CD4-positive, alpha-beta T cell treated with Interleukin-6 at 100 ng/mL for 8 hours (primary cell): ENCODE measurements around the gene GPR183.
A peak's percentile ranks its signal among the peaks of the same experiment; 100 is the strongest.

Experiments
- DNase-seq: peaks from one replicate; pipeline ENCODE4 v3.0.0-alpha.2; 2020; ENCODE audit warnings: mixed read lengths, low spot score

Gene GPR183, protein sequence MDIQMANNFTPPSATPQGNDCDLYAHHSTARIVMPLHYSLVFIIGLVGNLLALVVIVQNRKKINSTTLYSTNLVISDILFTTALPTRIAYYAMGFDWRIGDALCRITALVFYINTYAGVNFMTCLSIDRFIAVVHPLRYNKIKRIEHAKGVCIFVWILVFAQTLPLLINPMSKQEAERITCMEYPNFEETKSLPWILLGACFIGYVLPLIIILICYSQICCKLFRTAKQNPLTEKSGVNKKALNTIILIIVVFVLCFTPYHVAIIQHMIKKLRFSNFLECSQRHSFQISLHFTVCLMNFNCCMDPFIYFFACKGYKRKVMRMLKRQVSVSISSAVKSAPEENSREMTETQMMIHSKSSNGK

DNA sequence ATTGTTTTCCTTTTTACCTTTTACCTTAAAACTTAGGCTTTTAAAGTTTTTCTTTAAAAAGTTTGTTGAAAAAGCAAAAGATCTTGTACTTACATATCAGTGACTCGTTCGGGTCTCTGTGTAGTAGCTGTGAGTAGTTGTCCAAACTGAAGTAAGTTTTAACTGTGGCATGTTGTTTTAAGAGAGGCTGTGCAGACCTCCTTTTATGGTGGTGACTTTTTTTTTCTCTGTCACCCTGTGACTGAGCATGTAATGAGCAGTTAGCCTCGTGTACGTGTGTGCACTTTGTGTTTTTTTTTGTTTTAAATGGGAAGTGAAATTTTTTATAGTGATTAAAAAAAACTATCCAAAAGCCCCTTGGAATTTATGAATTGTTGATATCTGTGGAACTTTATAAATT, at the start of gene GPR183:
Gene GPR183 (minus strand): TSS at position 153 of the 400 bp plus-strand sequence. CDS start 11,254 bp downstream, outside the sequence.
- peak; percentile 78 for DNase-seq

DNA sequence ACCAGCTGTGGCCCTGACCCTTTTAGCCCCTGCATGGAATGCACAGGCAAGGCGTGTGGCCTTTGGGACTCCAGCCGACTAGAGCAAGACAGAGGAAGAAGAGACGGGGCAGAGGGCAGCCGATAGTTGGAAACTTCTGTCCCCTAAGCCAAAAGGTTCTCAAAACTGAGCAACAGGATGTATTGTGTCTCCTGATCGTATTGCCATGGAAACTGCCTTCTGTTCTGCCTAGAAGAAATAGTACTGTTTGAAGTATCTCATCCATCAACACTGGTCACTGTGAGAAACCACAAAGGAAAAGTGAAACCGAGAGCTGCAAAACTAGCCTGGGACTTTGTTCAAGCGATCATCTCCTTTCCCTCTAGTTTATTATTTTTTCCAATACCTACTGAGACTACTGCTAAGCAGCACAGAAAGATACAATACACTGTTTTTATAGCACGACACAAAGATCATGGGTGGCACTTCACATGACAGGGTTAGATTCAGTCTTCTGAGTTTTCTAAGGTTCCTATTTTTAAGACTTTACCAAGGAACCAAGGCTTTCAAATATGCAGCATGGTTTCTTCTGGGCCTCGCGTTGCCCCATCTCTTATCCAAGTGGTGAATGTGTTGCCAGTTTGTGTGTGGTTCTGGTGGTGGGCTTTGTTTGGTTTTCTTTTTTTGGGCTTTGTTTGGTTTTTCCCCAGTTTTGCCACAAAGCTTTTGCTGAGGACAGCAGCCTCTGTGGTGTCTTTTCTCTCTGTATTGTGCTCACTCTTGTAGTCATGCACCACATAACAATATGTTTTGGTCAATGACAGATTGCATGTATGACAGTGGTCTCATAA, 49.3 kb upstream of the GPR183 start:
- DNase-seq: peak; percentile 85

DNA sequence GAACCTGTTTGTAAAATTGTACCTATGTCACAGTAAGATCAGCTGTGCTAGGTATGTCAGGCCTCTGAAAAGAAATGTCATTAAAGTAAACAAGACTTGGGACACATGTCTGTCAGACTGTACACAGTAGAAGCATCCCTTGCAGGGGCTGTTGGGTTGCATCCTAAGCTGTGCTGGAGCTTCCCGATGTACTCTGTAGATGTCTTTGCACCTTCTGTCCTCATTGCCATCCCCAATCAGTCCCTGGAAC, 48.7 kb upstream of the GPR183 start:
- no peak for DNase-seq

DNA sequence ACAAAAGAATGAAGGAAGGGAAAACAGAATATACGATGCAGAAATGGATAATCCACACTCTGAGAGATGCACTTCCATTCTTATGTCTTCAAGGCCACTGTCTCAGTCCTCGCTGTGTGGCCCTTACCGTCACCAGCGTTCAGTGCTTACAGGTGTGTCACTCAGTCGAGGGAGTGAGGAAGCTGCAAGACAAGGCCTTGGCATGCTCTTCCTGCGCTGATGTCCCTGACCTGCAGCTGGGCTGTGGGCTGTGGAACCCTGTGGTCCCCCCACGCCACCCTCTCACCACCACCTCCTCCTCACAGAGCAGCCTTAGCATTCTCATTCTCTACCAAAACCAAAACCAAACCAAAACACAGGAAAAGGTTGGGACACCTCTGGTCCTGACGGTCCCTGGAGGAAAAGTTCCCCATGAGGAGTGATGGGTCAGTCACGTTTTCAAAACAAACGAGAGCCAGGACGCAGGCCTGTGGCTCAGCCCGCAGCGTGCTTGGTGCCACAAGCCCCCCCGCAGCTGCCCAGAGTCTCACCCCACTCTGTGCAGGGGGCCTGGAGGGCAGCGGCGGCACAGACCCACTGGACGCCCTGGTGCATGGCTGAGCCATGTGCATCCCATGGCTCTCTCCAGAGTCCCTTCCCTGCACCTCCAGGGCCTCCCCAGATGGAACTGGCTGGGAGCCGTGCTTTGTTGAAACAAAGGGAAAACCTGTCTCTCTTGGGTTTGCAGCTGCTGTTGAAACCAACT, 48.2 kb upstream of the GPR183 start:
- no peak for DNase-seq

DNA sequence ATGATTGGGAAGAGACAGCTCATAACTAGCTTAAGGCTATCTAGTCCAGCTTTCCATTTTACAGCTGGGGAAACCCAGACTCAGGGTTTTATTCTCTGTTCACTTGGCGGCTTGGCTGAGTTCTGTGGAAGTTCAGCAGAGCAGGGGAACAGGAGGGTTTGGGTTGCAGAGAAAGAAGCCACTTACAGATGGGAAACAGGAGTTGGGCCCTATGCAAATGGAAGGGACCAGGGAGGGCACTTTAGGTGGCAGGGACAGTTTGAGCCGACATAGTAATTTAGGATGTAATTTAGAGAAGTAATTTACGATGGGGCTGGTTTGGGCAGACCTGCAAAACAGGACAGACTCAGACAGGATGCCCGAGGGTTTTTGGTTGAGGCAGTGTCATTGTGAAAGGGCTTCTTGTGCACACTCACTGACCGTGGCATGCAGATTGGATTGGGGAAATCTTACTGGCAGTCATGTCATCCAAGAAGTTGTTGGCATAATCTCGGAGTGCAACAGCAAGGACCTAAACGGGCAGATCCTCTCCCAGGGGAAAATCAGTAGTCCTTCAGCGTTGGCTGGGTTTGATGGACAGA, 47.3 kb upstream of the GPR183 start:
- no peak for DNase-seq

DNA sequence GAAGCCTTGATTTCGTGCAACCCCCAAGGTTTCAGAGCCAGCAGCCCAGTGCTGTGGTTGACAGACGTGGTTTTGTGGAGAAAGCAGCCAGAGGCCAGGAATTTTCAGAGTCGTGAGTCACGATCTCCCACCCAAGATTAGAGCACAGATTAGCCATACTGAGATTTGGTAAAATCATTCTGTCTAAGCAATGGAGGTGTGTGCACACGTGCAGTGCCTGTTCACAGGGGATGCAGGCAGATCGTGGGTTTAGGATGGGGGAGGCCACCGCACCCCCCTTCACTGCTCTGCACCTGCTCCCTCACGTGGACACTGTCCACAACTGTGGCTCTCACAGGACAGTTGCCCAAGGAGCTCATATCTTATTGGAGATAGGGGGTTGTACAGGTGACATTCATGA, 46.6 kb upstream of the GPR183 start:
- no peak for DNase-seq

DNA sequence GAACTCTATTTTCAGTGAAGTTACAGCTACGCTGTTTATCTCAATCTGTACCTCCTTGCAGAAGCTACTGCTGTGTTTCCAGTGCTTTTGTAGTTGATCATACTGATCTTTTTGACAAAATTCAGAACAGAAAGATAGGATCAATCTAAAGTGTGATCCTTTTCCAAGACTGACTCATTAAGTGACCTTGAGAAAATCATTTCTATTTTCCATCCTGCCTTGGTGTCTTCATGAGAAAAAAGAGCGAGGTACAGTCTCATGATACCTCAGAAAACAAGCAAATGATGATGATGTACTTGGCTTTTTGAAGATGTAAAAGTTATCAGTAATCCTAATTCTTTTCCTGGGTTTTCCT, 46.0 kb upstream of the GPR183 start:
- no peak for DNase-seq

DNA sequence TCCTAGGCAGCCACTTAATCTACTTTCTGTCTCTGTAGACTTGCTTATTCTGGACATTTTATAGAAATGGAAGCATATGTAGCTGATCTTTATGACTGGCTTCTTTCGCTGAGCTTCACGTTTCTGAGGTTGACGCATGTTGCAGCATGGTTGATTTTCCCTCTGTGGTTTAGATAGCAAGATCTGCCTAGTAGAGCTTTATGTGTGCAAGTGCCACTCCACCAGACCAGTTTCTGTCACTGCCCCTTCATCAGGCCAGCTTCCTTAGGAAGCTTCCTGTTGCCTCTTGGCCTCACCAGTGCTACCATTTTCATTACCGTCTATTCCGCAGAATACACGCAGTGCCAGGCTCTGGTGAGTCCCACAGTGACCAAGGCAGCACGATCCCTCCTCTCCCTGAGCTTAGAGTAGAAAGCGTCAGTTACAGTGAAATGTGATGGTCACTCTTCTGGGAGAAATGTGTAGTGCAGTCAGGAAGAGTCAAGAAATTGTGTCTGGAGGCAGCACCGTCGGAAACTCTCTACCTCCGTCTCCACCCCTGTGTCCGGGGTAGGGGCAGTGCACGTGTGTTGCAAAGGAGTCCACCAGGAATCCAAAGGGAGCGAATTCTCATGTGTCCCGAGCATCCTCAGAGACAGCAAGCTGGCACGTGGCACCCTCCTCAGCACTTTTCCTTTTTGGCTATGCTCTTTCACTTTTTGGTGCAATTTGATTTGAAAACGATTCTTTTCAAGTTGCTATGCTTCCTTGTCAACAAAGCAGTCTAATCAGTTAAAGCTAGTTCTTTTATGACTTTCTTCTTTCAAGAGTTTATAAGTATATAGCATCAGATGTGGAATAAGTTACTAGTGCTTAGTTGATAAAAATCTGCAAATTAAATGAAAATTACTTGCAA, 45.4 kb upstream of the GPR183 start:
- no peak for DNase-seq

DNA sequence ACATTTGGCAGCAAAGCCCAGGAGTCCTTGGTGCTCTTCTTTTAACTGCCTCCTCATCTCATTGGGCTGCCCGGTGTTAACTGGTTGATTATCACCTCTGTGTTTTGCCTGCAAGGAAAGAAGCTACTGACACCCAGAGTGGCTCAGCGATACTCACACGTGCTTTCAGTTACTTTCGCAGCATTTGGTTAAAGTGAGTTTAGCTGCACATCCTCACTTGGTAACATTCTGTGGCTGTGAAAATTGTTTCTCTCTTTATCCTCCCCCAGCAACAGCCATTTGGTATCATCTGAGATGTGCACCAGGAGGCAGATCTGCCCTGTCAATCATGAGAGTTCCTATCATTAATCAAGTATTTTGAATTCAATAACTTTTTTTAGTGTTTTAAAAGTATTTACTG, 44.6 kb upstream of the GPR183 start:
- peak; percentile 69 for DNase-seq

DNA sequence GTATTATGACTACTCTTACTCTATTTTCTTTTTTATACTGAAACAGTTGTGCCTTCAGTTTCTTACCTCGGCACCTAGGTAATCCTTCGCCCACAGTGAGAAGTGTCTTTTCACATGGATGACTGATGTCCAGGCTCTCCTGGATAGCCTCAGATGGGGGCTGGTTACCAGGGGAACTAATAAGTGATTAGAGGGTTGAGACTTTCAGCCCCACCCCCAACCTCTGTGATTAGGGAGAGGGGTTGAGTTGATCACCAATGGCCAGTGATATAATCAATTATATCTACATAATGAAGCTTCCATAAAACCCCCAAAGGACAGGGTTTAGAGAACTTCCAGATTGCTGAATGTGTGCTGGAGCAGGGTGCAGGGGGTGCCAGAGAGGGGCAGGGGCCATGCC, 43.0 kb upstream of the GPR183 start:
- DNase-seq: no peak

DNA sequence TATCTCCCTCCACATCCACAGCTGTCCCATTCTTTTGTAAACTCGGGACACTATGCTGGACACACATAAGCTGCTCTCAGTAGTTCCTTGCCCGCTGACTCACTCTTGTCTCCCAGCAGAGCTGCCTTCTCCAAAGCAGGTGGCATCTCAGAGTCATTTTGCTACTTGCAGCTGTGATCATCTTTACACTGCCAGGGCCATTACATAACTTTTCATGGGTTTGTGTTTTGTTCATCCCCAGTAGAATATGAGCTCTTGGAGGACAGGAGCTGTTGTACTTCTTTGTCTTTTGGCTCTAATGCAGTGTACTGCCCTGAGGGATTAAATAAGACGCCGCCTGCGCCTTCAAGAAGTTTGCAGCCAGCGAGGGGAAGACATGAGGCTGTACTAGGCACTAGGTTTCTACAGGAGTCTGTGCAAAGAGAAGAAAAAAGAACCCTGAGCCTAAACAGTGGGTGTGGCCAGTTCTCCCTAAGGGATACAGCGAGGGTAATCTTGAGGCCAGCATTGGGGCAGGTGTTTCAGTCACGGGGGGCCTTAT, 40.8 kb upstream of the GPR183 start:
- no peak for DNase-seq

DNA sequence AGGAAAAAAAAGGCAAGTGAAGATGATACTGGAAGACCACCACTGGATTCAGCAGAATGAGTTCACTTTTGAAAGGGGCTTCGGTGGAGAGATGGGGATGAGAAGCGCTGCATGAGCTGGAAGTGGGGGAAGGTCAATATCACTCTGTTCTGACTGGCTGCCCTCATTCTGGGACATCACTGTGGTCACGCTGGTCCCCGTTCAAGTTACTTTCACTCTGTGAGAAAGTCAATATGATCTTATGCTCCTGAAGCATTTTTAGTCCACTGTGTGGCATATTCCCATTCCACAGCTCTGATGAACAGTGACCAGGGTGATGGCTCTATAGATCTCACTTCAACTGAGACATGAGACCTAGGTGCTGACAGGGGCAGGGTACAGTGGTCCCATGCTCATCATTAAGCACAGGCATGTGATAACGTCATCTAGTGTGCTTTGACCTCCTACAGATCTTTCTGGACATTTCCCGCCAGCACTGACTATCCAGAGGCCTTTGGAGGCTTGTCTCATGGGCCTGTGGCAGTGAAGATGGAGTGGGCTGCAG, 40.2 kb upstream of the GPR183 start:
- no peak for DNase-seq

DNA sequence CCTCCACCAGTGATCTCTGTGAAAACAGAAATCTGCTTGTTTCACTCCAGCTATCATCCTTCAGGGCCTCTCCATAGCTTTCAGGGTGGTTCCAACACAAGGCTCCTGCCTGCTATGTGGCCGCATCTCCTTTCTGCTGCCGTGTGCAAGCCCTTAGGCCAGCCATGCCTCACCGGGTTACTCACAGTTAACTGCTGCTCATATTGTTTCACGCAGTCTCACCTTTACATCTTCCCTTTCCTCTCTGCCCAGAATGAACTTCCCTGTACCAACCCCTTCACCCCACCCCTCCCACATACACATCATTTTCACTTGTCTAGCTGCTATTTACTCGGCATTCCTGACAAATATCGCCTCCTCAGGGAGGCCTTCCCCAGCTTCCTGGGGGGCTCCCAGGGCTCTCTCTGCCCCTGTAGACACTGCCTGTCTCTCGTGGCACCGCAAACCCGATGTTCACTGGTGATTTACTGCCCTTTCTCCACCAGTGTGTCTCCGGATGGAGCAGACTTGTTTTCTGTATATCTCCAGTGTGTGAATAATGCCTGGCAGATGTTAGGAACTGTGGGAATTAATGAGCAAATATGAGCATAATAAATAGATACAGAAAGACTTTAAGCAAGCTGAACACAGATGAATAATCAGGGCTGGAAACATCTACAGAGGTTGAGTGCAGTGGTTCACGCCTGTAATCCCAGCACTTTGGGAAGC, 39.3 kb upstream of the GPR183 start:
- DNase-seq: no peak

DNA sequence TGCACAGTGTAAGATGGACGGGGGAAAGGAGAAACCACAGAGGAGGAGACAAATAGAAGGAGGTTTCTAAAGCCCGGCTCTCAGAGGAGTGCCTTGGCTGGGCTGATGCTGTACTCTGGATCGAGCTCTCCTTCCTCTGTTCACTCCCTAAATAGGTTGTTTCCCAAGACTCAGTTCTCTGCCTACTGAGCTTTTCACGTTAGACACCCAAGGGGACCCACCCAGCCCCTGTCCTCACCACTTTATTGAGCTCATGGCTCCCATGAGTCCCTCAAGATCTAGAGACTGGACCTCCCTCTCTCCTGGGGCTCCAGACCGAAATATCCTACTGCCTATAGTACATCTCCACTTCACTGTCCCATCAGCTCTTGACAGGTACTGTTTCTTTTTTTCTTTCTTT, 38.1 kb upstream of the GPR183 start:
- DNase-seq: no peak

DNA sequence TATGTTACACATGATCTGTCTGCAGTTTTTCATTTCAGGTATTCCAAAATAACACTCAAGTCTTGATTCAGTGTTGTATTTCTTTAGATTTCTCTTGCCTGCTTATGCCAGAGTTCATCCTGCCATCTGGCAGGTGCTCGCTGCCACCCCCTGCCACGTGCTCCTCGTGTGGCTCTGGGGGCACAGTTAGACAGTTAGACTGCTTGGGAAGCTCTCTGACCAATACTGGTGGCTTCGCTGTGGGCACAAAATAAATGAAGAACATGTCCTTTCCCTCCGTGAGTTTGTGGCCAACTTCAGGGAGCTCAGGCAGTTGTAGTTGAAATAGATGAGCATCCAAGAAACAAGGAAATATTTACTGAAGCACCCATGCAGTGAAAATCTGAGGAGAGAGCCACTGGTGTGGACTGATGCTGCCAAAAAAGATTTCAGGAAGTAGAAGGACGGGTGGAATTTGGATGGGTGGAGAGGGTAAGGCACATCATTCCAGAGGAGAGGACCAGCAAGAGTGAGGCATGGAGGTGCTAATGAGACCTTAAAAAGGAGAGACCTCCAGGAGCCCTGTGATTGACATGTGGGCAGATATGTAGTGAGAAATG, 37.5 kb upstream of the GPR183 start:
- no peak for DNase-seq

DNA sequence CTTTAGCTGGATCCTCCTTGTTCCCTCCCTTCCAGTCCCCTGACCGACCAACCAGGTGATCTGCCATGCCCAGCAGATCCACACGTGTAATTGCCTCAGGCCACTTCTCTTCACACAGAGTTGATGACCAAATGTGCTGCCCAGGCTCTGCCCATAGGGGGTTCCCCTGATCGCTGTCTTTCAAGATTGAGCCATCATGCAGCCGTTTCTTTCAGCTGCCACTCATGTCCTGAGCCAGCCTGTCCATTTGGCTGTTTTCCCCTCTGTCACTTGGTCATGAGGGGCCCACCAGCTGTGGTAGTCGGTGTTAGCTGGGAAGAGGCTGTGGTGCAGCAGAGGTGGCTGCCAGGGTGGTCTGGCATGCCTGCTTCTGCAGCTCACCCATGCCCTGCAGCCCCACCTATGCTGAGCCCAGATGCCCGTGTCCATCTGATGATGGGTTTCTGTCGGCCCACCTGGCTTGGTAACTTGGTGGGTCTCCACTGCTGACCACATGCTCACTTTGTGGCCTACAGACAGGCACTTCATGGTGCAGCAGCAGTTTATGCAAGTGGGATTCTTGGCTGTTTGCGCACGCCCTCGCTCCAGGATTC, 35.6 kb upstream of the GPR183 start:
- no peak for DNase-seq

DNA sequence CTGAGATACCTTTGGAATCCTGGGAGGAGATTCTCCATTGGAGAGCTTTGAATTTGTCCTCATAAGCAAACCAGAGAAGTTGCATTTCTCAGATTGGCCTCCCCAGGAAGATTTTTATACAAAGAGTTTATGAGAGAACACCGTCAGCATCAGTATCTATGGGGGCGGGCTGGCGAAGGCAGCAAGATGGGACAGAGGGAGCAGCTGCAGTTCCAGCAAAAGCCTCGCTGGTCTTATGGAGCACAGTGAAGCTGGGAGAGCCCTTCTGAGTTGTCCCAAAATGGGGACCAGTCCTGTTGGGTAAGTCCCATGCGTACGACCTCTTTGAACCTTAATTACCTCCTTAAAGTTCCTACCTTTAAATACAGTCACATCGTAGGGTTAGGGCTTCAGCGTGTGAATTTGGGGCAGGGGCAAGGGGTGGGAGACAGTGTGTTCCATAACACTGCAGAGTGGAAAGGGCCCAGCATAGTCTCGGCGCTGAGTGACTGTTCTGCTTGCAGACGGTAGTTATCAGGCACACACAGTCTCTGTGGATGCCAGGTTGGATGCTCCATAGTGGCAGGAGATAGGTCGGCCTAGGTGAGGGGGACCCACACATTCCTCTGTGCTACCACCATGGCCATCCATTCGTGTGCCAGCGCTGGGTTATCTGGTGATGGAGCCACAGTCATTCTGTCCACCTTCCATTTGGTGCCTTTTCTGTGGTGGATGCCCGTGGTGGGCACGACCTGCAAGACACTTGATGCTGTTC, 34.9 kb upstream of the GPR183 start:
- no peak for DNase-seq

DNA sequence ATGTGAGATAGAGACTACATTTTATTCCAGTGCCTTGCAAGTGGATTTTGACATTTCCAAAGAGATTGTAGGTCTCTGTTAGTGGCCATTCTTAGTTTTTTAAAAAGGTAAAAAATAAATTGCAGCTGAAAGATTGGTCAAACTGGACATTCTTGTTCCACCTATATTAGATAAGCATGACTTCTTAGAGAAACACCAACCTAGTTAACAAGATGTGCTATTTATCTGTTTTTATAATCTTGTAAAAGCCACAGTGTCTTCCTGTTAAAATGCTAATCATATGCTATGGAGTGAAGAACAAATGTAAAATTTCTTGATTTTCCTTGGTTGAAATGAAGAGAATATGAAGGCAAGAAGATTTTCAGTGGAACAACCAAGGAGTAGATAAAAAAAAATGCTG, 33.4 kb upstream of the GPR183 start:
- no peak for DNase-seq
